K562 (cell line): ENCODE data around the gene CCR8. TPM values are rescaled to one million over a fixed set of nuclear protein-coding genes. Genes with fewer than 3 reads are reported as not detected.

Experiments used
- SMAD2 ChIP-seq: fragments of 150-350 bp; IDR thresholded peaks from 2 replicates; pipeline ENCODE4 v1.6.1; 2014; ENCODE audit warnings: low read depth, mild to moderate bottlenecking, low read length
- ZBTB40 ChIP-seq, 2 experiments: fragments of 450-650 bp in 1 of 2; sonication (generic) in 1 of 2; formaldehyde crosslinking in 1 of 2; IDR thresholded peaks; 2 replicates each; pipeline versions ENCODE4 v1.7.1 to v1.9.0; 2016 to 2022; ENCODE audit warnings: inconsistent platforms in 1 of 2, mild to moderate bottlenecking in 1 of 2, missing genetic modification reagents in 1 of 2
- polyA plus RNA-seq, 8 experiments: library from polyadenylated mRNA; depleted of rRNA in 4 of 8; stranded (reverse) in 5 of 8; unstranded in 3 of 8; fragments of >200 nt; fragmentation: Nextera tagmentation in 2 of 8; fragmentation: Illumina TruSeq in 1 of 8; extraction: Ambion mirVana in 2 of 8; extraction: Trizol in 1 of 8; gene quantifications; 2 replicates each; pipeline versions ENCODE4 v1.2.1 to v1.2.3, GENCODE V29; 2011 to 2014; ENCODE audit warnings: inconsistent platforms in 1 of 8, missing spikeins in 1 of 8
- total RNA-seq, 7 experiments: library from RNA; depleted of rRNA in 6 of 7; stranded (reverse); fragments of >200 nt in 6 of 7; fragmentation: Illumina TruSeq in 2 of 7; extraction: Trizol in 2 of 7; gene quantifications; 2 replicates each; pipeline versions ENCODE4 v1.2.1 to v1.2.3, GENCODE V29; 2011 to 2021; ENCODE audit warnings: low replicate concordance in 1 of 7

CCR8 gene
- total and polyA plus RNA-seq, 9 of the 15 experiments (the other 6 are each of a cell fraction or from before 2014, with no cell fraction given) = not detected

DNA sequence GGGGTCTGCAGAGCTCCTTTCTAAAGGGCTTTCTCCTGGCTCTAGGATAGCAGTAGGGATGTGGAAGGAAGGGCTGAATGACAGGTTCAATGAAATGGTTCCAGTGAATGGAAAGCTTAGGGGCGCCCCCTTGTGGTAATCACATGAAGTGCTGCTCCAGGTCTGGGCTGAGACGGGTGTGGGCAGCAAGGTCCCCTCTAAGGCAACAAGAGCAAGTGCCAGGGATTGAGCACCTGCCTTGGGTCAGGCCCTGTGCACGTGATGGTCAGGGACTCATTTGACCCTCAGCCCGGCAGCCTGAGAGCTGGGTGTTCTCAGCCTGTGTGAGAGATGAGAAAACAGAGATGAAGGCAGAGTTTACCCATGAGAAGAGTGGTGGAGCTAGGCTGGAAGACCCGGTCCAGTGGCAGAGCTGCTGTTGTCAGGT lies 37.6 kb upstream of the CCR8 start (continued):
- TF ChIP-seq ZBTB40 (IDR thresholded peaks at IDR 0.05) (no peak), ZBTB40 (CRISPR knock-in tag; IDR thresholded peaks at IDR 0.05) (no peak), SMAD2 (no peak)
